Uterus (tissue), 2 donors: ENCODE measurements around the gene RIMBP3B.
"Not testable (repeated sequence)": the region's sequence is repeated elsewhere in the genome, so short reads cannot be mapped to it uniquely, and the experiment has no call there.

Source experiments
- CTCF ChIP-seq, 4 experiments: fragments of 200-600 bp in 2 of 4; fragments of 450-650 bp in 2 of 4; sonication (generic) in 2 of 4; IDR thresholded peaks; one replicate each; pipeline ENCODE4 v1.5.1; 2016 to 2019; ENCODE audit warnings: antibody characterized with exemption in 4 of 4, mild to moderate bottlenecking in 2 of 4, moderate library complexity in 1 of 4
- POLR2A ChIP-seq, 2 donors: fragments of 450-650 bp; IDR thresholded peaks; one replicate each; pipeline ENCODE4 v1.6.1; 2016; ENCODE audit warnings: antibody characterized with exemption in 2 of 2, mild to moderate bottlenecking in 1 of 2, moderate library complexity in 1 of 2

GRCh38 chr22:21417227-21417746, 33.7 kb downstream of the RIMBP3B start, which contains the start of gene HIC2:
- TF ChIP-seq POLR2A, CTCF (IDR thresholded peaks at IDR 0.05): not testable (repeated sequence)
